Peyer's patch (tissue), 4 donors: ENCODE results near the gene RAI2.

Source experiments
- CTCF ChIP-seq, 6 experiments: fragments of 450-650 bp in 4 of 6; fragments of 200-600 bp in 2 of 6; sonication (generic) in 1 of 6; IDR thresholded peaks; one replicate each; pipeline ENCODE4 v1.5.1; 2017 to 2019; ENCODE audit warnings: antibody characterized with exemption in 6 of 6, mild to moderate bottlenecking in 3 of 6, moderate library complexity in 1 of 6
- POLR2A ChIP-seq, 2 donors: fragments of 450-650 bp; IDR thresholded peaks; one replicate each; pipeline ENCODE4 v1.5.1; 2017; ENCODE audit warnings: antibody characterized with exemption in 2 of 2, mild to moderate bottlenecking in 2 of 2, moderate library complexity in 2 of 2

- TF ChIP-seq CTCF (IDR thresholded peaks at IDR 0.05) (no peak), POLR2A (IDR thresholded peaks at IDR 0.05) (no peak)
Observed at GRCh38 chrX:17787557-17787956, 73.5 kb downstream of the RAI2 start.
